Measurements from ENCODE around the gene PTDSS2. TPM values are rescaled to one million over a fixed set of nuclear protein-coding genes. Genes with fewer than 3 reads are reported as not detected.

Gene PTDSS2
- total and polyA plus RNA-seq, 2 of the 13 experiments (the other 11 are each of a cell fraction or from before 2014, with no cell fraction given): 21.7 to 26.4 TPM

DNA sequence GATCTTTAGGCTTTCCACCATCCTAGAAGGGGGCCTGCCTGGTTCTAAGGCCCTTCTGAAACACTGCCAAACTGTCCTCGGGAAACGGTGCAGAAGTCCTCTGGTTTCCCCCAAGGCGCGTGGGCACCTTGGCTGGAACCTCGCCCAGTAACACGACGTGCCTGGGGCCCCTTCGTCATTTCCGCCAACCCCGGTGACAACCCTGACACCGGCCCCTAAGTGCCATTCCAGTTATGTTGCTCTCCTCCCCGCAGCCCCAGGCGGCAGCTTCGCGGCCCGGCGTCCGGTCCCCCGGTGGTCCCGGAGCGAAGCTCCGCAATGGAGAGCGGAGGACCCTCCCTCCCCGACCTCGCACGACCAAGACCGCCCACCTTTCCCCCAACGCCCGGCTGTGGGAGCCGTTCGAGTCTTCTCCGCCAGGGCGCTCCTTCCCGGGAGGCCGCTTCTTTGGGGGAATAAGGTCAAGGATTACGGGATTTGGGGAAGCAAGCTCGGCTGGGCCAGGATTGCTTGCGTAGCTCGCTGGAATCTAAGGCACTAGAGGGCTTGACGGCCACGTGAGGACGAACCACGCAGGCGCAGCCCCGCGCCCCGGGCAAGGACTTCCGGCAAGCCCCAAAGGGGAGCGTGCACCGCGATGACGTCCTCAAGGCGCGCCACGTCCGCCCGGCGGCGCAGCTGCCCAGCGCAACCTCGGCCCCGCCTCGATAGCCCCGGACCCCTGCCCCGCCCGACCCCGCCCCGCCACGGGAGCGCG, 56.3 kb downstream of the PTDSS2 start:
- Histone ChIP-seq H3K9me3 (ENCODE audit: low read length) (no peaks in the 10 kb centered on the region), H3K79me2 (ENCODE audit: insufficient read depth, low read length) (peaks cover 28% of the 10 kb centered on the region), H3K27me3 (ENCODE audit: control insufficient read depth in 1 of 2, insufficient read depth in 2 of 2, low read length in 2 of 2) (no peaks in the 10 kb centered on the region), H3K4me1 (ENCODE audit: insufficient read depth, low read length) (peaks cover 21% of the 10 kb centered on the region), H3K27ac (ENCODE audit: extremely low read length, insufficient read depth, low read length) (peak overlapping the region; percentile 98), H2AFZ (ENCODE audit: low read length) (no peak overlapping the region), H3K36me3 (replicated peaks in 1 of 2; ENCODE audit: control insufficient read depth in 1 of 2, insufficient read depth in 2 of 2, low read length in 2 of 2) (peaks cover 10 to 23% of the 10 kb centered on the region in 2 experiments; a peak in 4 of 5 replicates), H3K9ac (ENCODE audit: insufficient read depth, low read depth, low read length) (peak overlapping the region; percentile 97), H3K4me3 (replicated peaks in 1 of 3; ENCODE audit: insufficient read depth in 1 of 3, low read depth in 2 of 3, low read length in 3 of 3) (peak overlapping the region; percentile 70 to 99 (median 96)), H4K20me1 (ENCODE audit: insufficient read depth, low read length) (no peaks in the 10 kb centered on the region), H3K4me2 (ENCODE audit: low read depth, low read length) (peak overlapping the region; percentile 96)
- POLR2A ChIA-PET: interaction anchor here (0.6 to 2.1 kb wide), 23 partner anchors 8 to 303 kb away, joined by 3 to 13 read pairs (median 4); partner anchors contain the start of genes BET1L, HRAS, PTDSS2 and RIC8A
- ATAC-seq (peak; percentile 86), FAIRE-seq (peak; percentile 71), DNase-seq (ENCODE audit: low spot score) (peak; percentile 88)
- intact Hi-C loops (cut with micrococcal nuclease; ENCODE audit: unreplicated experiment) (loop anchor here (1.0 kb wide), 1 partner anchor 9 kb away; no protein-coding TSS in a partner anchor), in situ Hi-C loops (cut with HindIII; ENCODE audit: extremely low pct_ligation_motif_present, low pct_unique_long_range_greater_than_20kb) (no loop called here)
- no TSS peak for BruUV-seq (replicated peaks)
- CTCF ChIA-PET (ENCODE audit: low intra/inter-chr PET ratio, low total read pairs): interaction anchor here (2.9 kb wide), 1 partner anchor 12 kb away, joined by 11 read pairs; no protein-coding TSS in a partner anchor
- 1% methylated on average over 40 of the region's 71 CpGs for WGBS (ENCODE audit: low lambda C conversion rate)
- TF ChIP-seq SUZ12 (IDR thresholded peaks at IDR 0.05; ENCODE audit: low read depth, low read length) (no peak), HDAC2 (CRISPR knock-in tag; IDR thresholded peaks at IDR 0.05) (no peak; the same call in 1 of the 2 replicates), GABPA (IDR thresholded peaks at IDR 0.05; ENCODE audit: low read depth, low read length) (peak; percentile 80), GABPA (CRISPR knock-in tag; IDR thresholded peaks at IDR 0.05; ENCODE audit: low read depth) (peak; percentile 87), ZNF891 (CRISPR knock-in tag; IDR thresholded peaks at IDR 0.05) (no peak; the same call in 1 of the 2 replicates), PCBP1 (IDR thresholded peaks at IDR 0.05; ENCODE audit: borderline replicate concordance, low read depth, low read length) (no peak; the same call in 1 of the 2 replicates), TEAD3 (CRISPR knock-in tag; optimal IDR thresholded peaks at IDR 0.05; ENCODE audit: borderline replicate concordance) (peak; percentile 19), BRCA1 (CRISPR knock-in tag; IDR thresholded peaks at IDR 0.05) (peak; percentile 42; the same call in 1 of the 2 replicates), ZSCAN21 (CRISPR knock-in tag; IDR thresholded peaks at IDR 0.05; ENCODE audit: borderline replicate concordance) (no peak), U2AF1 (optimal IDR thresholded peaks at IDR 0.05; ENCODE audit: low read depth, low read length) (no peak), ISX (CRISPR knock-in tag; conservative IDR thresholded peaks at IDR 0.05) (0 out of 2 replicates have a peak, but pooled peaks have one; percentile 44)
- TF ChIP-seq, protein P1, sequence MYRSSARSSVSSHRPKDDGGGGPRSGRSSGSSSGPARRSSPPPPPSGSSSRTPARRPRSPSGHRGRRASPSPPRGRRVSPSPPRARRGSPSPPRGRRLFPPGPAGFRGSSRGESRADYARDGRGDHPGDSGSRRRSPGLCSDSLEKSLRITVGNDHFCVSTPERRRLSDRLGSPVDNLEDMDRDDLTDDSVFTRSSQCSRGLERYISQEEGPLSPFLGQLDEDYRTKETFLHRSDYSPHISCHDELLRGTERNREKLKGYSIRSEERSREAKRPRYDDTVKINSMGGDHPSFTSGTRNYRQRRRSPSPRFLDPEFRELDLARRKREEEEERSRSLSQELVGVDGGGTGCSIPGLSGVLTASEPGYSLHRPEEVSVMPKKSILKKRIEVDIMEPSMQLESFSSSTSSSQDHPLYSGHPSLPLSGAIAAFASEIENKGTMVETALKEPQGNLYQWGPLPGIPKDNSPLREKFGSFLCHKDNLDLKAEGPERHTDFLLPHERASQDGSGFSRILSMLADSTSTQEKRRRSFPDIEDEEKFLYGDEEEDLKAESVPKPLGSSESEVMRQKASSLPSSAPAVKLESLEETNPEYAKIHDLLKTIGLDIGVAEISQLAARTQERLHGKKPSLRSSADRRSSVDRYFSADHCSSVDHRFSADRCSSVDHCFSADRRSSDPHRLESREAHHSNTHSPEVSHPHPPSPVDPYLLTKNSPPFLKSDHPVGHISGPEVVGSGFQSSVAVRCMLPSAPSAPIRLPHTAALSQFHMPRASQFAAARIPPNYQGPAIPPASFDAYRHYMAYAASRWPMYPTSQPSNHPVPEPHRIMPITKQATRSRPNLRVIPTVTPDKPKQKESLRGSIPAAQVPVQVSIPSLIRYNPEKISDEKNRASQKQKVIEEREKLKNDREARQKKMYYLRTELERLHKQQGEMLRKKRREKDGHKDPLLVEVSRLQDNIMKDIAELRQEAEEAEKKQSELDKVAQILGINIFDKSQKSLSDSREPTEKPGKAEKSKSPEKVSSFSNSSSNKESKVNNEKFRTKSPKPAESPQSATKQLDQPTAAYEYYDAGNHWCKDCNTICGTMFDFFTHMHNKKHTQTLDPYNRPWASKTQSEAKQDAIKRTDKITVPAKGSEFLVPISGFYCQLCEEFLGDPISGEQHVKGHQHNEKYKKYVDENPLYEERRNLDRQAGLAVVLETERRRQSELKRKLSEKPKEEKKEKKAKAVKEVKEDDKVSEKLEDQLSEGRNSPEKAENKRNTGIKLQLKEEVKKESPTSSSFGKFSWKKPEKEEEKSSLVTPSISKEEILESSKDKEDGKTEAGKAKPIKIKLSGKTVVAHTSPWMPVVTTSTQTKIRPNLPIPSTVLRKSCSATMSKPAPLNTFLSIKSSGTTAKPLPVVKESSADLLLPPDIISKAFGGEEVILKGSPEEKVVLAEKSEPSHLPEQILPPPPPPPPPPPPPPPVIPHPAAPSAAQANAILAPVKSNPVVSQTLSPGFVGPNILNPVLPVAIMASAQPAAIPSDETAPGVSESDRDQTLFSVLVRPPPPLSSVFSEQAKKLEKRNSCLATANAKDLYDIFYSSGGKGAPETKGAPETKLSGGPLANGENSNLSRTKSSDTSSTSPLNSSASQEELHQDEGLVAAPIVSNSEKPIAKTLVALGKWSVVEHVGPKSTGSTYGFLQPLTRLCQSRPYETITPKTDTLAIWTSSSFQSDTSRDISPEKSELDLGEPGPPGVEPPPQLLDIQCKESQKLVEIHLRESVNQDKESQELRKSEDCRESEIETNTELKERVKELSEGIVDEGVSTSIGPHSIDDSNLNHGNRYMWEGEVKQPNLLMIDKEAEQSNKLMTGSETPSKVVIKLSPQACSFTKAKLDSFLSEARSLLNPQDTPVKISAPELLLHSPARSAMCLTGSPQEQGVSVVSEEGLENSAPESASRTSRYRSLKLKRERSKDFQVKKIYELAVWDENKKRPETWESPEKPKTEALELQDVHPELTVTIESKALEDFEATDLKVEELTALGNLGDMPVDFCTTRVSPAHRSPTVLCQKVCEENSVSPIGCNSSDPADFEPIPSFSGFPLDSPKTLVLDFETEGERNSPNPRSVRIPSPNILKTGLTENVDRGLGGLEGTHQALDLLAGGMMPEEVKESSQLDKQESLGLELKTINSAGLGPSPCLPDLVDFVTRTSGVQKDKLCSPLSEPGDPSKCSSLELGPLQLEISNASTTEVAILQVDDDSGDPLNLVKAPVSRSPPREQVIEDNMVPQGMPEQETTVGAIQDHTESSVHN (CRISPR knock-in tag; IDR thresholded peaks at IDR 0.05): no peak; the same call in 1 of the 2 replicates
- TF ChIP-seq, protein P2, sequence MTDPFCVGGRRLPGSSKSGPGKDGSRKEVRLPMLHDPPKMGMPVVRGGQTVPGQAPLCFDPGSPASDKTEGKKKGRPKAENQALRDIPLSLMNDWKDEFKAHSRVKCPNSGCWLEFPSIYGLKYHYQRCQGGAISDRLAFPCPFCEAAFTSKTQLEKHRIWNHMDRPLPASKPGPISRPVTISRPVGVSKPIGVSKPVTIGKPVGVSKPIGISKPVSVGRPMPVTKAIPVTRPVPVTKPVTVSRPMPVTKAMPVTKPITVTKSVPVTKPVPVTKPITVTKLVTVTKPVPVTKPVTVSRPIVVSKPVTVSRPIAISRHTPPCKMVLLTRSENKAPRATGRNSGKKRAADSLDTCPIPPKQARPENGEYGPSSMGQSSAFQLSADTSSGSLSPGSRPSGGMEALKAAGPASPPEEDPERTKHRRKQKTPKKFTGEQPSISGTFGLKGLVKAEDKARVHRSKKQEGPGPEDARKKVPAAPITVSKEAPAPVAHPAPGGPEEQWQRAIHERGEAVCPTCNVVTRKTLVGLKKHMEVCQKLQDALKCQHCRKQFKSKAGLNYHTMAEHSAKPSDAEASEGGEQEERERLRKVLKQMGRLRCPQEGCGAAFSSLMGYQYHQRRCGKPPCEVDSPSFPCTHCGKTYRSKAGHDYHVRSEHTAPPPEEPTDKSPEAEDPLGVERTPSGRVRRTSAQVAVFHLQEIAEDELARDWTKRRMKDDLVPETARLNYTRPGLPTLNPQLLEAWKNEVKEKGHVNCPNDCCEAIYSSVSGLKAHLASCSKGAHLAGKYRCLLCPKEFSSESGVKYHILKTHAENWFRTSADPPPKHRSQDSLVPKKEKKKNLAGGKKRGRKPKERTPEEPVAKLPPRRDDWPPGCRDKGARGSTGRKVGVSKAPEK (CRISPR knock-in tag; IDR thresholded peaks at IDR 0.05; ENCODE audit: borderline replicate concordance): no peak
